ENCODE measurements around the gene DPM2.

- TF ChIP-seq POLR2A (IDR thresholded peaks at IDR 0.05) (no peak), CTCF (IDR thresholded peaks at IDR 0.05) (no peak)
Observed at GRCh38 chr9:127924736-127925444, 12.8 kb downstream of the DPM2 start.

Data from uterus (tissue), 2 donors.